DND-41 (cell line): Measurements from ENCODE around the gene PLEKHD1.

Experiments used
- CTCF ChIP-seq: IDR thresholded peaks from 2 replicates; pipeline ENCODE4 v1.5.1; 2012; ENCODE audit warnings: borderline replicate concordance, low read length, moderate library complexity, mild to moderate bottlenecking; ENCODE audit not compliant: poor library complexity, severe bottlenecking; ENCODE audit errors: extremely low read depth
- EZH2 ChIP-seq: IDR thresholded peaks from 3 replicates; pipeline ENCODE4 v1.6.1; 2012; ENCODE audit warnings: borderline replicate concordance, low read depth, mild to moderate bottlenecking, moderate library complexity, low read length, inconsistent platforms; ENCODE audit not compliant: severe bottlenecking

DNA sequence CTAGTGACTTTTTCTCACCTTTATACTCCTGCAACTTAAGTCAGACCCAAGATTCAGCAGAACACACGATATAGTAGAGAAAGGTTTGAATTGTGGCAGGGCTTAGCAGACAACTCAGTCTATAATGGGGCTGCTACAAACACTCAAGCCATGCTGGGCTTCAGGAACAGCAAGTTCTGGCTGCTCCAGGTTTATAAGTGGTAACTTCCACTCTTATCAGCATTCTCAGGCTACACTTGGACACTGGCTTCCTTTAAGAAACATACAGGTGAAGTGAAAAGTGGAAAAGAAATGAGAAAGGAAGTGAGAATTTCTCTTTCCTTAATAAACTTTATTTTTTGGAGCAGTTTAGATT is 21.7 kb downstream of the PLEKHD1 start:
- TF ChIP-seq CTCF (no peak), EZH2 (no peak)
